K562 (cell line): Measurements from ENCODE around the gene PARP9. TPM values are rescaled to one million over a fixed set of nuclear protein-coding genes. Genes with fewer than 3 reads are reported as not detected.

Experiments used
- ATAC-seq: fragments of 200-7000 bp; cut with Tn5 transposase; 3 replicates; pipeline ENCODE4 v1.9.1; 2020; ENCODE audit warnings: moderate library complexity
- BruUV-seq: library from RNA; stranded (reverse); fragments of 400-500 nt; replicated peaks from 2 replicates; lab custom pipeline; 2021; lab: Mats Ljungman, UMichigan
- CTCF ChIA-PET: fragments of 300-600 bp; formaldehyde crosslinking; extraction: SDS; loops from one replicate; lab custom pipeline; 2021; ENCODE audit warnings: low intra/inter-chr PET ratio; lab: Yijun Ruan, JAX
- POLR2A ChIA-PET: fragments of 300-600, 350-650 bp; sonication (Branson Sonifier 250); formaldehyde crosslinking; extraction: SDS; loops from one replicate; lab custom pipeline; 2021; ENCODE audit warnings: antibody characterized with exemption, inconsistent platforms; lab: Yijun Ruan, JAX
- DNase-seq, 4 experiments: peaks; one replicate each; pipeline versions ENCODE4 v3.0.0 to v3.0.0-alpha.2; 2011 to 2018; ENCODE audit warnings: low spot score in 3 of 4, mixed read lengths in 3 of 4; ENCODE audit errors: extremely low read depth in 1 of 4
- FAIRE-seq: peaks from 2 replicates; lab custom pipeline; 2011; peaks lifted over from hg19 to GRCh38; lab: Jason Lieb, UNC
- H2AFZ ChIP-seq: 2 replicates; pipeline ENCODE4 v1.6.0; 2011; ENCODE audit warnings: low read depth, low read length, control low read depth, inconsistent platforms
- H3K27ac ChIP-seq: fragments of 200-600 bp; 3 replicates; pipeline ENCODE4 v1.8.0; 2011; ENCODE audit warnings: low read depth, mild to moderate bottlenecking, control low read depth, inconsistent platforms, low read length, moderate library complexity, mixed read lengths; ENCODE audit errors: extremely low read depth
- H3K27me3 ChIP-seq, 2 experiments: fragments of 300-600 bp in 1 of 2; 2 replicates in 1 of 2; 3 replicates in 1 of 2; pipeline versions ENCODE4 v1.6.0 to v1.8.0; 2011; ENCODE audit warnings: inconsistent platforms in 2 of 2, low read length in 2 of 2, mild to moderate bottlenecking in 1 of 2, mixed read lengths in 1 of 2, moderate library complexity in 1 of 2; ENCODE audit not compliant: control insufficient read depth in 2 of 2, insufficient read depth in 2 of 2
- H3K36me3 ChIP-seq: fragments of 300-600 bp; 3 replicates; pipeline ENCODE4 v1.8.0; 2011; ENCODE audit warnings: mild to moderate bottlenecking, low read length, inconsistent platforms; ENCODE audit not compliant: control insufficient read depth, insufficient read depth
- H3K4me1 ChIP-seq, 2 experiments: fragments of 200-600 bp in 1 of 2; replicated peaks in 1 of 2; 2 replicates in 1 of 2; 3 replicates in 1 of 2; pipeline versions ENCODE4 v1.5.1 to v1.8.0; 2011; ENCODE audit warnings: inconsistent platforms in 2 of 2, low read length in 2 of 2, mild to moderate bottlenecking in 1 of 2, mixed read lengths in 1 of 2, moderate library complexity in 1 of 2; ENCODE audit not compliant: control insufficient read depth in 2 of 2, insufficient read depth in 2 of 2
- H3K4me2 ChIP-seq: 2 replicates; pipeline ENCODE4 v1.6.1; 2011; ENCODE audit warnings: low read length, control low read depth, inconsistent platforms, mixed read lengths; ENCODE audit not compliant: insufficient read depth
- H3K4me3 ChIP-seq: fragments of 200-600 bp; sonication (generic), shearing (Covaris generic); 2 replicates; pipeline ENCODE4 v1.5.1; 2016; ENCODE audit warnings: control low read depth, inconsistent platforms
- H3K79me2 ChIP-seq: fragments of 200-600 bp; 3 replicates; pipeline ENCODE4 v1.8.0; 2011; ENCODE audit warnings: low read length, inconsistent platforms; ENCODE audit not compliant: control insufficient read depth, insufficient read depth
- H3K9ac ChIP-seq, 2 experiments: 2 replicates each; pipeline versions ENCODE4 v1.6.0 to v1.6.1; 2011; ENCODE audit warnings: low read depth in 2 of 2, low read length in 2 of 2, control low read depth in 1 of 2, inconsistent platforms in 1 of 2, mild to moderate bottlenecking in 1 of 2, mixed read lengths in 1 of 2; ENCODE audit not compliant: insufficient read depth in 1 of 2
- H3K9me1 ChIP-seq: one replicate; pipeline ENCODE4 v1.6.0; 2011; ENCODE audit warnings: inconsistent platforms, mild to moderate bottlenecking, low read length, moderate library complexity; ENCODE audit not compliant: control insufficient read depth, insufficient read depth
- H3K9me3 ChIP-seq: replicated peaks from 2 replicates; pipeline ENCODE4 v1.5.1; 2011; ENCODE audit warnings: low read depth, low read length, inconsistent platforms; ENCODE audit not compliant: control insufficient read depth, insufficient read depth
- H4K20me1 ChIP-seq: replicated peaks from 2 replicates; pipeline ENCODE4 v1.6.1; 2011; ENCODE audit warnings: low read length, inconsistent platforms, mixed read lengths; ENCODE audit not compliant: control insufficient read depth, insufficient read depth
- C11orf30 ChIP-seq: fragments of 450-650 bp; IDR thresholded peaks from 2 replicates; pipeline ENCODE4 v1.6.1; 2016; ENCODE audit warnings: low read depth, mild to moderate bottlenecking
- CREB5 ChIP-seq: fragments of 250-450 bp; sonication (Bioruptor Pico); IDR thresholded peaks from 2 replicates; pipeline ENCODE4 v1.5.0; 2020; ENCODE audit warnings: mild to moderate bottlenecking
- CTCF ChIP-seq, 3 experiments: IDR thresholded peaks in 2 of 3; conservative IDR thresholded peaks in 1 of 3; 2 replicates each; pipeline ENCODE4 v1.5.1; 2011 to 2012; ENCODE audit warnings: low read length in 3 of 3, mild to moderate bottlenecking in 3 of 3, control low read depth in 2 of 3, improper control_type of control experiment in 1 of 3, inconsistent platforms in 1 of 3, low read depth in 1 of 3, mixed read lengths in 1 of 3, moderate library complexity in 1 of 3; ENCODE audit not compliant: insufficient read depth in 2 of 3
- EP400 ChIP-seq: fragments of 450-650 bp; IDR thresholded peaks from 2 replicates; pipeline ENCODE4 v1.6.1; 2017; ENCODE audit warnings: antibody characterized with exemption, mild to moderate bottlenecking, moderate library complexity
- ZNF316 ChIP-seq: fragments of 450-650 bp; IDR thresholded peaks from 2 replicates; pipeline ENCODE4 v1.6.1; 2016
- WGBS: fragments of 100-300 bp; shearing (Covaris generic); methylation state at CpG from one replicate; pipeline ENCODE4 v1.1.6; 2016; ENCODE audit warnings: low coverage, mixed read lengths; ENCODE audit not compliant: insufficient coverage; ENCODE audit errors: missing lambda C conversion rate; 5-methylcytosine and 5-hydroxymethylcytosine counted together
- in situ Hi-C: fragments of 300-500 bp; cut with MboI; formaldehyde crosslinking; loops from 4 replicates; pipeline ENCODE4 v1.15.0; 2018; ENCODE audit warnings: inconsistent platforms, mixed read lengths
- intact Hi-C: fragments of 100-400 bp; cut with micrococcal nuclease; formaldehyde crosslinking; loops from 2 replicates; pipeline ENCODE4 v1.14.2; 2022
- polyA plus RNA-seq, 8 experiments: library from polyadenylated mRNA; depleted of rRNA in 4 of 8; stranded (reverse) in 5 of 8; unstranded in 3 of 8; fragments of >200 nt; fragmentation: Nextera tagmentation in 2 of 8; fragmentation: Illumina TruSeq in 1 of 8; extraction: Ambion mirVana in 2 of 8; extraction: Trizol in 1 of 8; gene quantifications; 2 replicates each; pipeline versions ENCODE4 v1.2.1 to v1.2.3, GENCODE V29; 2011 to 2014; ENCODE audit warnings: inconsistent platforms in 1 of 8, missing spikeins in 1 of 8
- total RNA-seq, 7 experiments: library from RNA; depleted of rRNA in 6 of 7; stranded (reverse); fragments of >200 nt in 6 of 7; fragmentation: Illumina TruSeq in 2 of 7; extraction: Trizol in 2 of 7; gene quantifications; 2 replicates each; pipeline versions ENCODE4 v1.2.1 to v1.2.3, GENCODE V29; 2011 to 2021; ENCODE audit warnings: low replicate concordance in 1 of 7
- TF ChIP-seq, protein P1 (sequence below): fragments of 450-650 bp; IDR thresholded peaks from 2 replicates; pipeline ENCODE4 v1.6.1; 2016; ENCODE audit warnings: low read depth, mild to moderate bottlenecking, moderate library complexity

Gene PARP9
- total and polyA plus RNA-seq, 9 of the 15 experiments (the other 6 are each of a cell fraction or from before 2014, with no cell fraction given) = 2.1 to 4.8 (median 3.4) TPM

- TF ChIP-seq, protein P1, sequence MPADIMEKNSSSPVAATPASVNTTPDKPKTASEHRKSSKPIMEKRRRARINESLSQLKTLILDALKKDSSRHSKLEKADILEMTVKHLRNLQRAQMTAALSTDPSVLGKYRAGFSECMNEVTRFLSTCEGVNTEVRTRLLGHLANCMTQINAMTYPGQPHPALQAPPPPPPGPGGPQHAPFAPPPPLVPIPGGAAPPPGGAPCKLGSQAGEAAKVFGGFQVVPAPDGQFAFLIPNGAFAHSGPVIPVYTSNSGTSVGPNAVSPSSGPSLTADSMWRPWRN = no peak
- TF ChIP-seq EP400 (no peak), CTCF (IDR thresholded peaks at IDR 0.05 in 2 of 3, conservative IDR thresholded peaks at IDR 0.05 in 1 of 3; ENCODE audit: insufficient read depth in 2 of 3, low read depth in 1 of 3, low read length in 3 of 3) (peak in 2 of 3 experiments; percentile 10 to 30; a peak in 2 of 6 replicates)
Observed at GRCh38 chr3:122516846-122517360, 47.2 kb downstream of the PARP9 start (continued).

- Histone ChIP-seq H3K4me1 (peaks cover 8 to 10% of the 10 kb centered on the region in 2 experiments; a peak in 4 of 5 replicates), H4K20me1 (peaks cover 9% of the 10 kb centered on the region; the same call in 1 of the 2 replicates), H2AFZ (peak overlapping the region; percentile 97), H3K9me3 (no peaks in the 10 kb centered on the region), H3K27me3 (no peaks in the 10 kb centered on the region), H3K9ac (no peak overlapping the region), H3K4me3 (no peak overlapping the region), H3K36me3 (no peaks in the 10 kb centered on the region), H3K27ac (peak overlapping the region; percentile 66; the same call in 1 of the 3 replicates), H3K79me2 (peaks cover 37% of the 10 kb centered on the region), H3K9me1 (no peaks in the 10 kb centered on the region), H3K4me2 (no peak overlapping the region)
- FAIRE-seq (no peak), ATAC-seq (no peak), DNase-seq (no peak)
- in situ Hi-C loops = no loop called here
- peak; percentile 51 for TF ChIP-seq ZNF316
- TF ChIP-seq C11orf30 = peak; percentile 20; the same call in 1 of the 2 replicates
- TF ChIP-seq CREB5 = no peak
- WGBS = 87% methylated on average over 2 of the region's 3 CpGs
- ChIA-PET POLR2A (interaction anchor here (0.8 to 1.2 kb wide), 3 partner anchors 16 to 564 kb away, joined by 3 to 4 read pairs (median 3); no protein-coding TSS in a partner anchor), CTCF (no interaction called here)
- BruUV-seq = no TSS peak
- intact Hi-C loops = loop anchor here (5.0 kb wide), 1 partner anchor 59 kb away; no protein-coding TSS in a partner anchor
Observed at GRCh38 chr3:122515870-122516269, 48.2 kb downstream of the PARP9 start.
